Parathyroid adenoma (tissue), 2 donors: ENCODE data around the gene ABTB2.

ENCODE experiments used
- H2AFZ ChIP-seq: fragments of 300-600 bp; sonication (generic); one replicate; pipeline ENCODE4 v1.7.0; 2017; ENCODE audit warnings: antibody characterized with exemption, mild to moderate bottlenecking
- H3K27ac ChIP-seq: fragments of 300-600 bp; sonication (generic); one replicate; pipeline ENCODE4 v1.7.0; 2017
- H3K27me3 ChIP-seq: fragments of 300-600 bp; sonication (generic); one replicate; pipeline ENCODE4 v1.7.0; 2017; ENCODE audit warnings: low read length; ENCODE audit not compliant: control insufficient read depth, insufficient read depth
- H3K36me3 ChIP-seq: fragments of 300-600 bp; sonication (generic); one replicate; pipeline ENCODE4 v1.7.0; 2017; ENCODE audit warnings: low read length; ENCODE audit not compliant: control insufficient read depth, insufficient read depth
- H3K4me1 ChIP-seq: fragments of 300-600 bp; sonication (generic); one replicate; pipeline ENCODE4 v1.7.0; 2017; ENCODE audit warnings: control low read depth
- H3K4me2 ChIP-seq: fragments of 300-600 bp; sonication (generic); one replicate; pipeline ENCODE4 v1.7.0; 2017; ENCODE audit warnings: low read length
- H3K4me3 ChIP-seq: fragments of 300-600 bp; sonication (generic); one replicate; pipeline ENCODE4 v1.7.0; 2017; ENCODE audit warnings: low read depth, low read length
- H3K79me2 ChIP-seq: fragments of 300-600 bp; sonication (generic); one replicate; pipeline ENCODE4 v1.7.0; 2017; ENCODE audit warnings: control low read depth
- H3K9ac ChIP-seq: fragments of 300-600 bp; sonication (generic); one replicate; pipeline ENCODE4 v1.7.0; 2017; ENCODE audit warnings: mild to moderate bottlenecking
- H3K9me3 ChIP-seq: fragments of 300-600 bp; sonication (generic); one replicate; pipeline ENCODE4 v1.7.0; 2017; ENCODE audit warnings: low read length; ENCODE audit not compliant: control insufficient read depth
- TF ChIP-seq, protein P1 (sequence below): fragments of 300-600 bp; sonication (generic); IDR thresholded peaks from one replicate; pipeline ENCODE4 v1.7.0; 2017; ENCODE audit warnings: antibody characterized with exemption, mild to moderate bottlenecking
- donor health status: primary hyperparathyroidism.

Gene ABTB2

DNA sequence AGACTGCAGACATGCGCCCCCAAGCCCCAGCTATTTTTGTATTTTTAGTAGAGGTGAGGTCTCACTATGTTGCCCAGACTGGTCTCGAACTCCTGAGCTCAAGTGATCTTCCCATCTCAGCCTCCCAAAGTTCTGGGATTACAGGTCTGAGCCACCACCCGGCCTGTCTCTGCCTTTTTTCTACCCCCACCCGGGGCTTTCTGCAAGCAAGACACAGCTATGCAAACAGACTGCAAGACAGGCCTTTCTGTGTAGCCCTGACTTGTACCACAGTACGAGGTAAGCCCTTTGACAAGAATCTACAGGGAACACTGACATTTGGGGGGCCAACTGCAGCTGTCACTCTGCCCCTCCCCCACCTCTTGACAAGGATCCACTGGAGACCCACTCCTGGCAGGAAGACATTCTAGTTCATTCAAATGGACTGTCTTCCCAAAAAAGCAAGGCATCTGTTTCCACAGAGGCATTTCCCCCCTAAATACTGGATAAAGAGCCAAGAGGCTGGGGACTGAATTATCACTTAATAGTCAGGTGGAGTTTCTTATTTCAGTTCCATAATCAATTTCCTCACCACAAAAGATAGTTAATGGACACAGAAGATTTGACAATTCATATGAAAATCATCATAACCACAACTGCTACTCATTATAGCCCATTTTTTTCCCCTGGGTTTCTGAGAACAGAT, 118.2 kb downstream of the ABTB2 start:
- Histone ChIP-seq H3K36me3 (no peaks in the 10 kb centered on the region), H3K9ac (no peak overlapping the region), H3K27me3 (no peaks in the 10 kb centered on the region), H3K4me3 (no peak overlapping the region), H2AFZ (no peak overlapping the region), H3K4me1 (no peaks in the 10 kb centered on the region), H3K4me2 (no peak overlapping the region), H3K27ac (no peak overlapping the region), H3K9me3 (no peaks in the 10 kb centered on the region), H3K79me2 (no peaks in the 10 kb centered on the region)
- TF ChIP-seq, protein P1, sequence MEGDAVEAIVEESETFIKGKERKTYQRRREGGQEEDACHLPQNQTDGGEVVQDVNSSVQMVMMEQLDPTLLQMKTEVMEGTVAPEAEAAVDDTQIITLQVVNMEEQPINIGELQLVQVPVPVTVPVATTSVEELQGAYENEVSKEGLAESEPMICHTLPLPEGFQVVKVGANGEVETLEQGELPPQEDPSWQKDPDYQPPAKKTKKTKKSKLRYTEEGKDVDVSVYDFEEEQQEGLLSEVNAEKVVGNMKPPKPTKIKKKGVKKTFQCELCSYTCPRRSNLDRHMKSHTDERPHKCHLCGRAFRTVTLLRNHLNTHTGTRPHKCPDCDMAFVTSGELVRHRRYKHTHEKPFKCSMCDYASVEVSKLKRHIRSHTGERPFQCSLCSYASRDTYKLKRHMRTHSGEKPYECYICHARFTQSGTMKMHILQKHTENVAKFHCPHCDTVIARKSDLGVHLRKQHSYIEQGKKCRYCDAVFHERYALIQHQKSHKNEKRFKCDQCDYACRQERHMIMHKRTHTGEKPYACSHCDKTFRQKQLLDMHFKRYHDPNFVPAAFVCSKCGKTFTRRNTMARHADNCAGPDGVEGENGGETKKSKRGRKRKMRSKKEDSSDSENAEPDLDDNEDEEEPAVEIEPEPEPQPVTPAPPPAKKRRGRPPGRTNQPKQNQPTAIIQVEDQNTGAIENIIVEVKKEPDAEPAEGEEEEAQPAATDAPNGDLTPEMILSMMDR, result no peak

DNA sequence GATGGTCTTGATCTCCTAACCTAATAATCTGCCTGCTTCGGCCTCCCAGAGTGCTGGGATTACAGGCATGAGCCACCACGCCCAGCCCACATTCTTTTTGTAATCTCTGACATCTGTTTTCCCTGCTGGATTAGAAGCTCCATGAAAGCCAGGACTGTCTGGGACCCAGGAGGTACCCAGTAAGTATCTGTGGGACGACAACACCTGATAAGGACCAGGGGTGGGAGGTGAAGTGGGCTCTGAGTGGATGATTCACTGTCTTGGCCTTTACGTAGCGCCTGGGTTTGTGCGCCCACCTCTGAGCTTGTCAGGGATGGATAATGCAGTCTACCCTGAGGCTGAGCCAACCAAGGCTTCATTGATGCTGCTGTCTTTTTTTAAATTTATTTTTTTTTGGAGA, 118.8 kb downstream of the ABTB2 start:
- Histone ChIP-seq H3K4me1 (no peaks in the 10 kb centered on the region), H2AFZ (no peak overlapping the region), H3K4me2 (no peak overlapping the region), H3K27me3 (no peaks in the 10 kb centered on the region), H3K9ac (no peak overlapping the region), H3K4me3 (no peak overlapping the region), H3K27ac (no peak overlapping the region), H3K9me3 (no peaks in the 10 kb centered on the region), H3K79me2 (no peaks in the 10 kb centered on the region), H3K36me3 (no peaks in the 10 kb centered on the region)
- TF ChIP-seq, protein P1, result no peak

DNA sequence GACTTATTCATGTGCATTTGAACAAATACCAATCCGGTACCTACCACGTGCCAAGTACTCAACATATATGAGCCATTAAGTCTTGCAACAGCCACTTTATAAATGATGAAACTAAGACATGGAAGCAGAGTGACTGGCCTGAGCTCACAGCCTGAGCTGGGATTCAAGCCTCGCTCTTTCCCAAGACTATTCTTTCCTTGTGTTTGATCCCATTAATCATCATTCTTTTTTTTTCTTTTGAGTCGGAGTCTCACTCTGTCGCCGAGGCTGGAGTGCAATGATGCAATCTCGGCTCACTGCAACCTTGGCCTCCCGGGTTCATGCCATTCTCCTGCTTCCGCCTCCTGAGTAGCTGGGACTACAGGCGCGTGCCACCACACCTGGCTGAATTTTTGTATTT, 119.3 kb downstream of the ABTB2 start:
- H3K27me3 ChIP-seq, result no peaks in the 10 kb centered on the region
- H3K79me2 ChIP-seq, result no peaks in the 10 kb centered on the region
- no peaks in the 10 kb centered on the region for H3K36me3 ChIP-seq
- H3K4me2 ChIP-seq, result no peak overlapping the region
- H3K4me3 ChIP-seq, result no peak overlapping the region
- TF ChIP-seq, protein P1, result no peak
- H2AFZ ChIP-seq, result no peak overlapping the region
- no peak overlapping the region for H3K9ac ChIP-seq
- no peak overlapping the region for H3K27ac ChIP-seq
- no peaks in the 10 kb centered on the region for H3K9me3 ChIP-seq
- no peaks in the 10 kb centered on the region for H3K4me1 ChIP-seq

DNA sequence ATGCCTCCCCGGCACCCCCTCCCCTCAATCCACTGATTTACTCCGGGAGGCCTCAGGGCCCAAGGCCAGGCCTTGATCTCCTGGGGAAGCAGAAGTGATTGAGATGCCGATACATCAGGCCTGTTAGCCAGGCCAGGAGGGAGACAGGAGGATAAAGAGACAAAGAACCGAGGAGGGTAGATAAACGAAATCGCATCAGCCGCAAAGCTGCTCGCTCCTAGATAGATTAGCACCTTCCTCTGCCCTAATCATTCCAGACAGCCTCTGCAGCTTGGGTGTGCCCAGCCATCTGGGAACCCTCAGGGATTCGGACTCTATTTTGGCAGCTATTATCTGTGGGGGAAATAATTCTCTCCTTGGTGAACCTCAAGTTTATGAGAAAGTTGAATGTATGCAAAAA, 121.2 kb downstream of the ABTB2 start:
- Histone ChIP-seq H3K4me3 (no peak overlapping the region), H3K79me2 (no peaks in the 10 kb centered on the region), H3K9ac (no peak overlapping the region), H3K36me3 (no peaks in the 10 kb centered on the region), H3K9me3 (no peaks in the 10 kb centered on the region), H3K27ac (no peak overlapping the region), H3K4me1 (no peaks in the 10 kb centered on the region), H3K4me2 (no peak overlapping the region), H2AFZ (no peak overlapping the region), H3K27me3 (no peaks in the 10 kb centered on the region)
- TF ChIP-seq, protein P1, result no peak

DNA sequence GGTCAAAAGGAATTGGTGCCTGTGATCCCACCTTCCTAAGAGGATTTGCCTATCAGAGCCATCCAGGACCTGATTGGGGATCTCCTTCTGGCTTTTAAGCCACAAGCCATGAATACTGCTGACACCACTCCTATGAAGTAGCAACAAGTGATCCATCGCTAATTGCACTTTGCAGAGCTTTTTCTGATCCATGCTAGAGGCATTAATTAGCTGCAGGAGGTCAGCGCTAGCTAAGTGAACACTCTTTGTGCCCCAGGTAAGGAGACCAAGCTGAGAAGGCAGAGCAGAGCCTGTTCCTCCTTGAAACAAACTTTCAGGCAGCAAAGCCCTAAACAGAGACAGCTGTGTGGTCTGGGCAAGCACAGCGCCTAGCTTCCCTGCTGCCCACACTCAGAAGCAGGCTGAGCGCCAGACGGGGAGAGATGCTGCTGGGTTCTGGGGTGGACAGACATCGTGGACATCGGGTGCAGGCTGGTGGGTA, 122.2 kb downstream of the ABTB2 start:
- Histone ChIP-seq H3K4me3 (no peak overlapping the region), H3K79me2 (no peaks in the 10 kb centered on the region), H3K4me1 (no peaks in the 10 kb centered on the region), H3K27me3 (no peaks in the 10 kb centered on the region), H3K9me3 (no peaks in the 10 kb centered on the region), H3K36me3 (no peaks in the 10 kb centered on the region), H2AFZ (no peak overlapping the region), H3K4me2 (no peak overlapping the region), H3K9ac (no peak overlapping the region), H3K27ac (no peak overlapping the region)
- TF ChIP-seq, protein P1, result no peak
